Activated naive CD8-positive, alpha-beta T cell treated with anti-CD3 and anti-CD28 coated beads, Interleukin-2, amount 10 ng/mL, durations not matched to agents 7 days and 5 days (primary cell): Measurements from ENCODE around the gene COQ4. TPM values are rescaled to one million over a fixed set of nuclear protein-coding genes. Genes with fewer than 3 reads are reported as not detected.
"Not testable (repeated sequence)": the region's sequence is repeated elsewhere in the genome, so short reads cannot be mapped to it uniquely, and the experiment has no call there.

ENCODE experiments used
- ATAC-seq: fragments of 150-1000 bp; cut with Tn5 transposase; one replicate; pipeline ENCODE4 v1.10.0; 2021; ENCODE audit warnings: low read depth, moderate library complexity
- POLR2A ChIA-PET: fragments of 350-600 bp; sonication (Branson Sonifier 250); formaldehyde crosslinking; loops from one replicate; lab custom pipeline; 2021; ENCODE audit warnings: antibody characterized with exemption; lab: Charles Lee
- DNase-seq: peaks from one replicate; pipeline ENCODE4 v3.0.0; 2021
- H3K27ac Mint-ChIP-seq: one replicate; pipeline ENCODE4 v1.8.0; 2022; ENCODE audit warnings: mild to moderate bottlenecking, mixed read lengths
- H3K27me3 Mint-ChIP-seq: one replicate; pipeline ENCODE4 v1.8.0; 2022; ENCODE audit warnings: mild to moderate bottlenecking, moderate library complexity, mixed read lengths
- H3K36me3 Mint-ChIP-seq: one replicate; pipeline ENCODE4 v1.8.0; 2021; ENCODE audit warnings: mild to moderate bottlenecking, mixed read lengths
- H3K4me1 Mint-ChIP-seq: one replicate; pipeline ENCODE4 v1.8.0; 2021; ENCODE audit warnings: mixed read lengths
- H3K4me3 Mint-ChIP-seq: one replicate; pipeline ENCODE4 v1.8.0; 2022; ENCODE audit warnings: mild to moderate bottlenecking, moderate library complexity, mixed read lengths
- H3K9me3 Mint-ChIP-seq: one replicate; pipeline ENCODE4 v1.8.0; 2021; ENCODE audit warnings: mixed read lengths
- total RNA-seq, 2 experiments: library from RNA; stranded (reverse); gene quantifications; one replicate each; pipeline ENCODE4 v1.2.3, GENCODE V29; 2021

Gene COQ4
- total RNA-seq, result 10 to 100 TPM; 34.9 to 35.1 TPM

DNA sequence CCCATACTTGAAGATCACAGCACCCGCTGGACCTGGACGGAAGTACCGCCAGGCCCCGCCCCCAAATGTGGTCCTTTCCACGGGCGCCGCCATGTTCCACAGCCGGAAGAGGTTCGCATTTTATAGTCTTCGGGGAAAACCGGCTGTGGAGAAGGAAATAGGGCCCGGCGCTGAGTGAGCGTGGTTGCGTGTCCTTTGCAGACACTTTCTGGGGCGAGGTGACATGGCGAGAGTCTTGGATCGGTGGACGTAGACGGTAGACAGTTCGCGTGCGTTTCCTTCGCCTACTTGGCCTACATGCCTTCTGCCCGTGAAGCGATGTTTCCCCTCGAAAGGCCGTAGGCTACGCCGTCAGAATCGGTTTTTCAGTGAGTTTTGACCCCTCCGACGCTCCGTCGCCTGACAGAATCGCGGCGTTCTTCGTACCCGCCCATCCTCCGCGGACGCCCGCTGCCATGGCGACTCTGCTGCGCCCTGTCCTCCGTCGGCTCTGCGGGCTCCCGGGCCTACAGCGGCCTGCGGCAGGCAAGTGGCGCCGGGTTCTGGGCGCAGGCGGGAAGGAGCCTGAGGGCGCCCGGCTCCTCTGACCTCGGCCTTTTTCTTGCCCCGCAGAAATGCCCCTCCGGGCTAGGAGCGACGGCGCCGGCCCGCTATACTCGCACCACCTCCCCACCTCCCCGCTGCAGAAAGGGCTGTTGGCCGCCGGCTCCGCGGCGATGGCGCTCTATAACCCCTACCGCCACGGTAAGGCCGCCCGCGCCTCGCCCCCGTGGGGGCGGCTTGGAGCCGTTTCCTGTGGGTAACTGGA, at the start of gene COQ4, which contains the start of gene TRUB2:
Gene COQ4, plus strand, starts transcription at position 436 of the 808 bp plus-strand sequence. Its CDS starts 20 bp downstream, at position 456.
Gene TRUB2, minus strand, starts transcription at position 44 of the 808 bp plus-strand sequence. Its CDS starts 39 bp downstream, at position 5.
- POLR2A ChIA-PET, result interaction anchor here (1.1 to 1.5 kb wide), 2 partner anchors 9 to 23 kb away, joined by 3 to 6 read pairs; no protein-coding TSS in a partner anchor
- Mint-ChIP-seq H3K36me3 (no peaks in the 10 kb centered on the region), H3K9me3 (no peaks in the 10 kb centered on the region), H3K4me1 (peaks cover 14% of the 10 kb centered on the region), H3K4me3 (peak within 1 kb of the TSS; percentile 83), H3K27me3 (no peaks in the 10 kb centered on the region), H3K27ac (peak within 1 kb of the TSS; percentile 90)
- ATAC-seq (peak; percentile 86), DNase-seq (peak; percentile 92)

GRCh38 chr9:128274245-128274644, 48.4 kb upstream of the COQ4 start:
- Mint-ChIP-seq H3K36me3 (peaks cover 15% of the 10 kb centered on the region), H3K9me3 (no peaks in the 10 kb centered on the region), H3K4me1 (peaks cover 46% of the 10 kb centered on the region), H3K27me3 (no peaks in the 10 kb centered on the region), H3K27ac (peak overlapping the region; percentile 92), H3K4me3 (peak overlapping the region; percentile 96)
- POLR2A ChIA-PET, result interaction anchor here (1.0 kb wide), 1 partner anchor 24 kb away, joined by 3 read pairs; no protein-coding TSS in a partner anchor
- no peak for ATAC-seq
- no peak for DNase-seq

- peaks cover 51% of the 10 kb centered on the region for H3K4me1 Mint-ChIP-seq
- peak within 1 kb of the TSS; percentile 96 for H3K4me3 Mint-ChIP-seq
- ATAC-seq (peak; percentile 66), DNase-seq (no peak)
- H3K36me3 Mint-ChIP-seq, result peaks cover 15% of the 10 kb centered on the region
- H3K9me3 Mint-ChIP-seq, result no peaks in the 10 kb centered on the region
- POLR2A ChIA-PET, result interaction anchor here (0.6 to 1.0 kb wide), 18 partner anchors 10 to 449 kb away, joined by 3 to 7 read pairs (median 3); partner anchors contain the start of genes BBLN, CIZ1, SLC27A4 and SPTAN1
- peak within 1 kb of the TSS; percentile 92 for H3K27ac Mint-ChIP-seq
- no peaks in the 10 kb centered on the region for H3K27me3 Mint-ChIP-seq
Observed at GRCh38 chr9:128275198-128276007, 47.2 kb upstream of the COQ4 start, which contains the start of gene GOLGA2. GOLGA2 (minus strand) TSS chr9:128276007; CDS start chr9:128275976, 31 bp downstream.

- DNase-seq, result peak; percentile 99
- H3K4me1 Mint-ChIP-seq, result peaks cover 52% of the 10 kb centered on the region
Observed at GRCh38 chr9:128276008-128276573, 46.5 kb upstream of the COQ4 start, which contains the start of gene SWI5. SWI5 (plus strand) TSS chr9:128276276.

DNA sequence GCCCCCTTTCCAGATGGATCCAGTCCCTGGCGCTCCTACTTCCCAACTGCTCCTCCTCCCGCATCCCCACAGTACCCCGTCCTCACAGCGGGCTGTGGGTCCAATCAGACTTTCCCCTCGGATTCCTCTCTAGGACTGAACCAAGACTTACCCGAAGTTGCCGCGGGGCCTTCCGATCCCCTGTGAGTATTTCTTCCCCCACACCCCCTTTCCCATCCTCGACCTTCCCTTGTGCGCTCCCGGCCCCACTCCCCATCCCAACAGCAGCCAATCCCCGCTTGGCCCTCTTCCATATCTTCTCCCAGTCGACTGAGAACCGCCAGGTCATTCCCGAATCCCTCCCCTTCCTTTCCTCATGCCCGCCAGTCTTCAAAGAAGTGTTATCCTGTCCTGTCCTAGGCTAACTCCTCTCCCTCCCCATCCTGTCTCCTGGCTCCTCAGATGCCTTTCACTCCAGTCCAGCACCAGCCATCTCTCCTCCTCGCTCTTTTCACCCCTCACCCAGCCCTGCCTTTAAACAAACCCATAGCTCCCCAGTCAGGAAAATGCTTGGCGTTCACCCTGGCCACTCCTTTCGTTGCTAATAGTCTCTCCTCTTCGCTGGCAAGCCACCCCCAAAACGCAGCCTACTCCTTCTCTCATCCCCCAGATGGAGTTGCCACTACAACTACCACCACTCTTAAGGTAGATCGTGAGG, 45.9 kb upstream of the COQ4 start:
- H3K27ac Mint-ChIP-seq, result peak overlapping the region; percentile 92
- DNase-seq, result no peak
- H3K27me3 Mint-ChIP-seq, result no peaks in the 10 kb centered on the region
- peaks cover 12% of the 10 kb centered on the region for H3K36me3 Mint-ChIP-seq
- ATAC-seq, result no peak
- H3K4me3 Mint-ChIP-seq, result peak overlapping the region; percentile 96
- H3K9me3 Mint-ChIP-seq, result no peaks in the 10 kb centered on the region
- POLR2A ChIA-PET, result interaction anchor here (0.8 to 1.0 kb wide), 7 partner anchors 9 to 447 kb away, joined by 3 to 6 read pairs (median 4); partner anchors contain the start of genes BBLN, SPTAN1 and ZDHHC12
- peaks cover 52% of the 10 kb centered on the region for H3K4me1 Mint-ChIP-seq

More at GRCh38 chr9:128276008-128276573, 46.5 kb upstream of the COQ4 start, which contains the start of gene SWI5:
- Mint-ChIP-seq H3K4me3 (peak within 1 kb of the TSS; percentile 96), H3K27me3 (no peaks in the 10 kb centered on the region), H3K27ac (peak within 1 kb of the TSS; percentile 92), H3K9me3 (no peaks in the 10 kb centered on the region), H3K36me3 (peaks cover 15% of the 10 kb centered on the region)
- ATAC-seq, result peak; percentile 95
- POLR2A ChIA-PET, result interaction anchor here (0.6 to 1.0 kb wide), 17 partner anchors 9 to 448 kb away, joined by 3 to 7 read pairs (median 3); partner anchors contain the start of genes BBLN, CIZ1, SLC27A4 and SPTAN1

DNA sequence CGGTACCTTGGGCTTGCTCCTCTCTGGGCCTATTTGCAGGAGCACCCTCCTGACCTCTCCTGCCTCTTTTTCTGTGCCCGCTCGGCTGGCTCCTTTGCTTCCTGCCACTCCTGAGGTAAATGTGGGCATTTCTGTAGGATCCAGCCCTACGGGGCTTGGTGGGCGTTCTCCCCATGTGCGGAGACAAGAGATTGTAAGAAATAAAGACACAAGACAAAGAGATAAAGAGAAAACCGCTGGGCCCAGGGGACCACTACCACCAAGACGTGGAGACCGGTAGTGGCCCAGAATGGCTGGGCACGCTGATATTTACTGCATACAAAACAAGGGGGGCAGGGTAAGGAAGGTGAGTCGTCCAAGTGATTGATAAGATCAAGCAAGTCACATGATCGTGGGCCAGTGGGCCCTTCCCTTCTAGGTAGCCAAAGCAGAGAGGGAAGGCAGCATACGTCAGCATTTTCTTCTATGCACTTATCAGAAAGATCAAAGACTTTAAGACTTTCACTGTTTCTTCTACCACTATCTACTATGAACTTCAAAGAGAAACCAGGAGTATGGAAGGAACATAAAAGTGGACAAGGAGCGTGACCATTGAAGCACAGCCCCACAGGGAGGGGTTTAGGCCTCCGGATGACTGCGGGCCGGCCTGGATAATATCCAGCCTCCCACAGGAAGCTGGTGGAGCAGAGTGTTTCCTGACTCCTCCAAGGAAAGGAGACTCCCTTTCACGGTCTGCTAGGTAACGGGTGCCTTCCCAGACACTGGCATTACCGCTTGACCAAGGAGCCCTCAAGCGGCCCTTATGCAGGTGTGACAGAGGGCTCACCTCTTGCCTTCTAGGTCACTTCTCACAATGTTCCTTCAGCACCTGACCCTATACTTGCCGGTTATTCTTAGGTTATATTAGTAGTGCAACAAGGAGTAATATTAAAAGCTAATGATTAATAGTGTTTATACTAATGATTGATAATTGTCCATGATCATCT, 43.3 kb upstream of the COQ4 start:
- Mint-ChIP-seq H3K4me1 (peaks cover 33% of the 10 kb centered on the region), H3K27ac (peak overlapping the region; percentile 51)
- not testable (repeated sequence) for DNase-seq, H3K9me3 Mint-ChIP-seq, ATAC-seq, H3K27me3 Mint-ChIP-seq, H3K36me3 Mint-ChIP-seq, H3K4me3 Mint-ChIP-seq
- POLR2A ChIA-PET, result interaction anchor here (0.6 kb wide), 1 partner anchor 757 kb away, joined by 4 read pairs; the partner anchor contains the start of gene MIGA2

DNA sequence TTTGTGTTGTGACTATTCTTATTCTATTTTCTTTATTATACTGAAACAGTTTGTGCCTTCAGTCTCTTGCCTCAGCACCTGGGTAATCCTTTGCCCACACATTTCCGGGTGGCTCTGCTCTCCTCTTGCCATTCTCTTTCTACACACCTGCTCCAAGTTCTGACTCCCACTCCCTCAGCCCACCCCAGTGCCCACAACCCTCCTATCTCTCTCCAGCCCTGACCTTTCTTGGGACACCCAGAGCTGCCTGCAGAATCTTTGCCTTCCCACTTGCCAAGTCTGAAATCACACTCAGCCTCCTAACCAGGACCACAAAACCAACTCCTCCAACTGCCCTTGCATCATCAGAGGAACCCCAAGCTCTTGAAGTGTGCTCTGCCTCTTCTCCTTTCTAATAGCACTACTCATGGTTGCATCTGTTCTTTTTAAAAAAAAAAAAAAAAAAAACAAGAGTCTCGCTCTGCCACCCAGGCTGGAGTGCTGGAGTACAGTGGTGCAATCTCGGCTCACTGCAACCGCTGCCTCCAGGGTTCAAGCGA, 42.5 kb upstream of the COQ4 start:
- Mint-ChIP-seq H3K4me3 (no peak overlapping the region), H3K27ac (peak overlapping the region; percentile 49), H3K4me1 (peaks cover 25% of the 10 kb centered on the region), H3K36me3 (peaks cover 1% of the 10 kb centered on the region), H3K27me3 (no peaks in the 10 kb centered on the region), H3K9me3 (no peaks in the 10 kb centered on the region)
- no peak for DNase-seq
- POLR2A ChIA-PET, result interaction anchor here (0.6 kb wide), 1 partner anchor 756 kb away, joined by 4 read pairs; the partner anchor contains the start of gene MIGA2
- no peak for ATAC-seq

DNA sequence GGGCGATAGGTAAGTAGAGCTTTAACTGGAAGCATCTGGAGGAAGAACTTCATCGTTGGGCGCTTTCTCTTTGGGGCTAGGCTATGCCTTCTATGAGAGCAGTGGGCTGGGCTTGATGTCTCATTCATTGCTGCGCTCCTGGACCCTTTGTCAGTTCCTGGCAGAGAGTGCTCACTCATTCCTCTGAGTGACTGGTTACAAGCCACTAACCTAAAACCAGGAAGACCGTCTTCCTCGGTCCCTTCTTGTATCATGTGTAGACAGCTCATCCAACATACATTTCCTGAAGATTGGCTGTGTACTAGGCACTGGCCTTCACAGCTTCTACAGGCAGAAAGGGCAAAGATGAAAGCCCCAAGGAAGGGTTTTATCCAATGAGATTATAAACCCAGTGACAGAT, 40.1 kb upstream of the COQ4 start:
- H3K27me3 Mint-ChIP-seq, result no peaks in the 10 kb centered on the region
- no peaks in the 10 kb centered on the region for H3K9me3 Mint-ChIP-seq
- H3K36me3 Mint-ChIP-seq, result peaks cover 1% of the 10 kb centered on the region
- ATAC-seq, result no peak
- no peak overlapping the region for H3K4me3 Mint-ChIP-seq
- no peak for DNase-seq
- H3K27ac Mint-ChIP-seq, result no peak overlapping the region
- POLR2A ChIA-PET, result no interaction called here
- H3K4me1 Mint-ChIP-seq, result peaks cover 11% of the 10 kb centered on the region

DNA sequence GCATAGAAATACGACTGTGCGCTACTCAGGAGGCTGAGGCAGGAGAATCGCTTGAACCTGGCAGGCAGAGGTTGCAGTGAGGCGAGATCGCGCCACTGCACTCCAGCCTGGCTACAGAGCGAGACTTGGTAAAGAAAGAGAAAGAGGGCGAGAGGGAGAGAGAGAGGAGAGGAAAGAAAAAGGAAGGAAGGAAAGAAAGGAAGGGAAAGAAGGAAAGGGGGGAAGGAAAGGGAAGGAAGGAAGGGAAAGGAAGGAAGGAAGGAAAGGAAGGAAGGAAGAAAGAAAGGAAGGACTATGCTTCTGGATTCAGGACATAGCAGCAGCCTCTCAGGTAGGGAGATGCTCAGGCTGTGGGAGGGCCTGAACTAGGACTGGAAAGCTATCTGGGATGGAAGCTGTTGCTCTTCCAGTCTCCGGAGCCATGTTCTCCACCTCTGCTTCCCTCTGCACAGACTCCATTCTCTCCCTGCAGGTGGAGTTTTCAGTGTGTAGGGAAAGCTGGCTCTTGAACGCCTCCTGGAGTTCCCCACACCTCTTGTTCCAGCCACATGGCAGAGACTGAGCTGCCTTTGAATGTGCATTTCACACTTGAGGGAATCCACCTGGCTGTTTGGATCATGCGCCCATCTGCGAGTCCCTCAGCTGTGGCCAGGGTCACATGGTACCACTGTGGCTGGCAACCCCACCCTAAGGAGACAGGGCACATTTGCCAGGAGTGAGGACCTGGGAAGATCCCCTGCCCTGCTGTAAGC, 37.4 kb upstream of the COQ4 start:
- Mint-ChIP-seq H3K27me3 (no peaks in the 10 kb centered on the region), H3K27ac (no peak overlapping the region), H3K9me3 (no peaks in the 10 kb centered on the region), H3K4me1 (peaks cover 4% of the 10 kb centered on the region), H3K4me3 (no peak overlapping the region), H3K36me3 (peaks cover 4% of the 10 kb centered on the region)
- no peak for DNase-seq
- ATAC-seq, result no peak
- POLR2A ChIA-PET, result interaction anchor here (0.7 to 1.1 kb wide), 2 partner anchors 9 to 54 kb away, joined by 4 to 8 read pairs; partner anchors contain the start of genes GOLGA2 and SWI5

DNA sequence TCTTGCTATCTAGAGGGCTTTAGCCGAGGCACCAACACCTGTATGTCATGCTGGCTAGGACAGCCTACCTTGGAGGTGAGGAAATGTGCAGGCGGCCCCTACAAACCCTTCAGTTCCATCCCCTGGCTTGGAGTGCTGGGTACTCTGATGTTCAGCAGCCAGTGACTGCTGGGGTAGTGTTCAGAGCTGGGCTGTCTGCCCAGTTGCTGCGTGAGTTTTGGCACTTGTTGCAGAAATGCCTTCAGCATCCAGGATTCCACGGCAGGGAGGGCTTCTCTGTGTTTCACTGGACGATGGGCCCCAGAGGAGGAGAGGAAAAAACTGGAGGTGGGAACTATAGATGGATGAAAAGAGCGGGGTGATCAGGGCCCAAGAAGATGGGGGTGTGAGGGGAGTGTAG, 36.2 kb upstream of the COQ4 start:
- Mint-ChIP-seq H3K4me3 (no peak overlapping the region), H3K4me1 (peaks cover 2% of the 10 kb centered on the region), H3K9me3 (no peaks in the 10 kb centered on the region), H3K27me3 (no peaks in the 10 kb centered on the region), H3K27ac (no peak overlapping the region), H3K36me3 (peaks cover 4% of the 10 kb centered on the region)
- ATAC-seq, result no peak
- DNase-seq, result no peak
- POLR2A ChIA-PET, result interaction anchor here (1.0 kb wide), 1 partner anchor 11 kb away, joined by 3 read pairs; the partner anchor contains the start of genes GOLGA2 and SWI5
